Measurements from ENCODE around the gene SAMD8.

DNA sequence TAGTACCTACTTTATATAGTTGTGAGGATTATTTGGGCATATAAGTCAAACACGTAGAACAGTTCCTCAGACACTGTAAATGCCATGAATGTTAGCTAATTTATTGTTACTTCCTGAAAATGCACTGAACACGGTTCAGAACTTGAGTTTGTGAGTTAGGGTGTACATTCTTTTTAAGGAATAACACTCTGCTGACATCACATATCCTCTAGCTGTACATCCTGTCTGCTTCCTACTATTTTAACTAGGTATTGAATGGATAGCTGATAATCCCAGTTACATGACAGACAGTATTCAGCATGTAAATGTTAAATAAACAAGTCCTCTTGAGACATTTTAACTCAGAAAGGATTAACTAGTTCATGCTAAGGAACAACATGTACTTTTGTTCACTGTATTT, 16.0 kb downstream of the SAMD8 start:
- TF ChIP-seq CTCF (IDR thresholded peaks at IDR 0.05) = no peak
- no peak for TF ChIP-seq POLR2A (IDR thresholded peaks at IDR 0.05)

Measured in vagina (tissue), 2 donors.